Upper lobe of right lung (tissue), 1 donor: ENCODE results near the gene PDILT. TPM values are rescaled to one million over a fixed set of nuclear protein-coding genes. Genes with fewer than 3 reads are reported as not detected.
"Not testable (repeated sequence)": the region's sequence is repeated elsewhere in the genome, so short reads cannot be mapped to it uniquely, and the experiment has no call there.

Experiments
- ATAC-seq: fragments of 200-7000 bp; cut with Tn5 transposase; one replicate; pipeline ENCODE4 v1.9.1; 2020; ENCODE audit warnings: mild to moderate bottlenecking, moderate library complexity
- DNase-seq: peaks from one replicate; pipeline ENCODE4 v3.0.0-alpha.2; 2020
- H3K27ac ChIP-seq: fragments of 200-600 bp; one replicate; pipeline ENCODE4 v1.8.0; 2022
- H3K27me3 ChIP-seq: fragments of 200-600 bp; one replicate; pipeline ENCODE4 v1.8.0; 2022; ENCODE audit warnings: mild to moderate bottlenecking
- H3K36me3 ChIP-seq: fragments of 200-600 bp; one replicate; pipeline ENCODE4 v1.8.0; 2022
- H3K4me1 ChIP-seq: fragments of 200-600 bp; one replicate; pipeline ENCODE4 v1.8.0; 2022
- H3K4me3 ChIP-seq: fragments of 200-600 bp; one replicate; pipeline ENCODE4 v1.8.0; 2022; ENCODE audit warnings: mild to moderate bottlenecking
- H3K9me3 ChIP-seq: fragments of 200-600 bp; one replicate; pipeline ENCODE4 v1.8.0; 2022
- intact Hi-C: fragments of 100-400 bp; cut with DNase I; formaldehyde crosslinking; loops from one replicate; pipeline ENCODE4 v1.11.0; 2022
- total RNA-seq: library from RNA; stranded (reverse); fragmentation: NEBNext Ultra II Directional; extraction: Animal tissue kit (Norgen Biotek cat#: 25700); gene quantifications from one replicate; pipeline ENCODE4 v1.2.1, GENCODE V29; 2021
- TF ChIP-seq, protein P1 (sequence below): fragments of 200-600 bp; IDR thresholded peaks from one replicate; pipeline ENCODE4 v1.8.0; 2022; ENCODE audit warnings: antibody characterized with exemption
- donor health status: DM: no; HTN: yes; CAD: no; lungs with severe emphysema.

PDILT gene
- total RNA-seq, 1 donor from 2014 or later: not detected

DNA sequence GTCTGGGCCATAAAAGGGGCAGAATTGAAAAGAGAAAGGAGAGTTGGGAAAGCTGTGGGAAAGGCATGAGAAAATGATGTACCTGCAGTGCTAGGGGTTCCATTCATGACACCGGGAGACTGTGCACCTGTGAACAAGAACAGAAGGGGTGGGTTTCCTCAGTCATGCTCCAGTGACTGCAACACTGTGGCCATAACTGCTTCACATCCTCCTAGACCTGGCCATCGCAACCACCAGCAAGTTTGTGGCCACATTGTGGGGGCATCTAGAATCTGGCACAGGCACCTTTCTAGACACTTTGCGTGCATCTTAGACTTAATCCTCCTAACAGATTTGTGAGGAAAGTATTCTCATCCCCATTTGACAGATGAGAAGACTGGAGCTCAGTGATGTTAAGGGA, 90.0 kb downstream of the PDILT start:
- Histone ChIP-seq H3K27me3 (no peaks in the 10 kb centered on the region), H3K4me3 (no peak overlapping the region), H3K9me3 (no peaks in the 10 kb centered on the region), H3K27ac (no peak overlapping the region), H3K4me1 (no peaks in the 10 kb centered on the region), H3K36me3 (no peaks in the 10 kb centered on the region)
- intact Hi-C loops: no loop called here
- TF ChIP-seq, protein P1, sequence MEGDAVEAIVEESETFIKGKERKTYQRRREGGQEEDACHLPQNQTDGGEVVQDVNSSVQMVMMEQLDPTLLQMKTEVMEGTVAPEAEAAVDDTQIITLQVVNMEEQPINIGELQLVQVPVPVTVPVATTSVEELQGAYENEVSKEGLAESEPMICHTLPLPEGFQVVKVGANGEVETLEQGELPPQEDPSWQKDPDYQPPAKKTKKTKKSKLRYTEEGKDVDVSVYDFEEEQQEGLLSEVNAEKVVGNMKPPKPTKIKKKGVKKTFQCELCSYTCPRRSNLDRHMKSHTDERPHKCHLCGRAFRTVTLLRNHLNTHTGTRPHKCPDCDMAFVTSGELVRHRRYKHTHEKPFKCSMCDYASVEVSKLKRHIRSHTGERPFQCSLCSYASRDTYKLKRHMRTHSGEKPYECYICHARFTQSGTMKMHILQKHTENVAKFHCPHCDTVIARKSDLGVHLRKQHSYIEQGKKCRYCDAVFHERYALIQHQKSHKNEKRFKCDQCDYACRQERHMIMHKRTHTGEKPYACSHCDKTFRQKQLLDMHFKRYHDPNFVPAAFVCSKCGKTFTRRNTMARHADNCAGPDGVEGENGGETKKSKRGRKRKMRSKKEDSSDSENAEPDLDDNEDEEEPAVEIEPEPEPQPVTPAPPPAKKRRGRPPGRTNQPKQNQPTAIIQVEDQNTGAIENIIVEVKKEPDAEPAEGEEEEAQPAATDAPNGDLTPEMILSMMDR: no peak
- DNase-seq: no peak
- ATAC-seq: no peak

DNA sequence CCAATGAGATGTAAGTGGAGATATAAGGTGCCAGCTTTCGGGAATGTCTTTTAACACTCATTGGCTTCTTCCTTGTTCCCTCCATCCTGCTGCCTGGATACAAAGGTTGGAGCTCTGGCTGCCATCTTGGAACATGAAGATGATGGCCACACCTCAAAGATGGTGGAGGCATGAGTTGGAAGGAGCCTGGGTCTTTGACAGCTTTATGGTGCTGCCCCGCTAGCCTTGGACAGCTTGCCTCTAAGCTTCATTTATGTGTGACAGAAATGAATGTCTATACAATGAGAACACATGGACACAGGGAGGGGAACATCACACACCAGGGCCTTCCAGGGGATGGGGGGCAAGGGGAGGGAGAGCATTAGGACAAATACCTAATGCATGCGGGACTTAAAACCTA, 90.8 kb downstream of the PDILT start:
- no peak overlapping the region for H3K4me3 ChIP-seq
- no peak overlapping the region for H3K27ac ChIP-seq
- no peak for DNase-seq
- H3K36me3 ChIP-seq: no peaks in the 10 kb centered on the region
- H3K27me3 ChIP-seq: no peaks in the 10 kb centered on the region
- H3K4me1 ChIP-seq: no peaks in the 10 kb centered on the region
- intact Hi-C loops: no loop called here
- ATAC-seq: no peak
- H3K9me3 ChIP-seq: no peaks in the 10 kb centered on the region
- TF ChIP-seq, protein P1: no peak

DNA sequence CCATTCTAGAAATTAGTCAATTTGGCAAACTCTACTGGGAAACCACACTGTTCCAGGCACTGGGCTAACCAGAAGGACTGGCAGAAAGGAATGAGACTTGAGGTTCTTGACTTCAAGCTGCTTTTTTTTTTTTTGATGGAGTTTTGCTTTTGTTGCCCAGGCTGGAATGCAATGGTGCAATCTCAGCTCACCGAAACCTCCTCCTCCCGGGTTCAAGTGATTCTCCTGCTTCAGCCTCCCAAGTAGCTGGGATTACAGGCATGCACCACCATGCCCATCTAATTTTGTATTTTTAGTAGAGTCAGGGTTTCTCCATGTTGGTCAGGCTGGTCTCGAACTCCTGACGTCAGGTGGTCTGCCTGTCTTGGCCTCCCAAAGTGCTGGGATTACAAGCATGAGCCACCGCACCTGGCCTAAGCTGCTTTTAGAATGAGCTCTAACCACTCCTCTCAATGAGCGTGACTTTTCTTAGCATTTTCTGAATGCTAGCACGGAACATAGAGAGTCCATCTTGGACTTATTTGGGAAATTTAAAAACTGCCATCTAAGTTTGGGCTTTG, 91.9 kb downstream of the PDILT start:
- H3K27me3 ChIP-seq, intact Hi-C loops, H3K9me3 ChIP-seq, H3K27ac ChIP-seq, H3K36me3 ChIP-seq, ATAC-seq, H3K4me1 ChIP-seq, H3K4me3 ChIP-seq, DNase-seq: not testable (repeated sequence)

DNA sequence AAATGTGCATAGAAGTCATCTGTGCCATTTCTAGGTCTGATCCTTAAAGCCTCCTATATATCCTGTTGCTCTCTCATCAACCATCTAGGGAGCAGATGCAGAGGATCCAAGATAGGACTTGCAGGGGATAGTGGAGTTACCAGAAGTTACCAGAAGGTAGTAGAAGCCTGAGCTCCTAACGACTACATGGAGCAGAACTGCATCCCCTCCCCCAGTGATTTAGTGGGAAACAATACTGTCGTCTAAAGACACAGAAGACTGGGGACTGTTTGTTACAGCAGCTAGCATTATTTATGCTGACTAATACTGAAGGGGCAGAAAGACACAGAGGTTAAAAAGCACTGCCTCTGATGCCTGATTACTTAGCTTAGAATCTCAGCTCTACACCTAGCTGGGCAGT, 93.0 kb downstream of the PDILT start:
- intact Hi-C loops: no loop called here
- H3K9me3 ChIP-seq: no peaks in the 10 kb centered on the region
- DNase-seq (no peak), ATAC-seq (no peak)
- H3K4me3 ChIP-seq: no peak overlapping the region
- no peaks in the 10 kb centered on the region for H3K4me1 ChIP-seq
- H3K27me3 ChIP-seq: no peaks in the 10 kb centered on the region
- H3K36me3 ChIP-seq: no peaks in the 10 kb centered on the region
- TF ChIP-seq, protein P1: no peak
- H3K27ac ChIP-seq: no peak overlapping the region

DNA sequence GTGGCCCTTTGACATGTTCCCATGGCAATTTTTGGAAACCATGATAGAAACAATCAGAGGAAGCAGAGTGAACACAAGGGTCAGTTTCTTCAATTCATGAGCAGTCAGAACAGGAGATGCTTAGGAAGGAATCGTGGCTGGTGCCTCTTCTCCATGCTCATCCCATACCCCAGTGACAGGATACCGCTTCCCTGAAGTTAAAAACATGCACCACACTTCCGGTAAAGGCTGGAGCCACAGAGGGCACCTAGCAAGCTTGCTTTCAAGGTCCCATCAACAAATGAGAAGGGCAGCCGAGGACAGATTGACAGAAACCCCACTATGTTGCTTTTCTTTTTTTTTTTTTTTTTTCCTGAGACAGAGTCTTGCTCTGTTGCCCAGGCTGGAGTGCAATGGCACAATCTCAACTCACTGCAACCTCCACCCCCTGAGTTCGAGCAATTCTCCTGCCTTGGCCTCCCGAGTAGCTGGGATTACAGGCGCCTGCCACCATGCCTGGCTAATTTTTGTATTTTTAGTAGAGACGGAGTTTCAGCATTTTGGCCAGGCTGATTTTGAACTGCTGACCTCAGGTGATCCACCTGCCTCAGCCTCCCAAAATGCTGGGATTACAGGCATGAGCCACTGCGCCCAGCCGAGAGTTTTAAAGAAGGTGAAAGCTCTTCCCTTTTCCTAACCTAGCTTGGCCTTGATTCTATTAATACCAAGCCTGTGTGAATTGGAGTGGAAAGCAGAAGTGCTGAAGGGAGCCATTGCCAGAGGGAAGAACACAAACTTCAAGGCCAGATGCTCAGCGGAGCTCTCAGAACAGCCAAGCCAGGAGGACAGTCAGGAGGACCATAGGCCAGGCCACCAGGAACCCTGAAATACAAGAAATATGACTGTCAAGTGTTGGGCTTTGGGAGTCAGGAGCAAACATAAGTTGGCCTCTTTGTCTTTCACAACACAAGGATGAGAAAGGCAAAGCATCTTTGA, 93.8 kb downstream of the PDILT start:
- no peak for DNase-seq
- no peaks in the 10 kb centered on the region for H3K36me3 ChIP-seq
- intact Hi-C loops: no loop called here

DNA sequence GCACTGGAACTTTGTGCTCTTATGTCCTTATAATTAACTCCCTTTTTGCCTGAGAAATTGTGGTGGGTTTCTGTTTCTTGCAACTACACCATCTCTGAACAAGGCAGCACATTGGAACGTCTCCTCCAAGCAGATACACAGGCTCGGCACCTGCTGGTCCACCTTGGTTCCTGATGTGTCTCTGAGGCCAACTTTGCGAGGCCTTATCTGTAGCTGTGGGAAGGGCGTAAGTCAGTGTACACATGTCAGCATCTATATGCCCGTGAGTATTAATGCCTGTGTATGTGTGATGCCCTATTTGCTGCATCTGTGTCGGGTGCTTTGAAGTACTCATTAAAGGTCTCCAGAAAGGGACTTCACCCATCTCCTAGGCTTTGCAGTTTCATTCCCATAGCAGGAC, 94.8 kb downstream of the PDILT start:
- no peak for DNase-seq

More for the DNA sequence above, 93.8 kb downstream of the PDILT start:
- Histone ChIP-seq H3K4me3 (no peak overlapping the region), H3K27ac (no peak overlapping the region), H3K4me1 (no peaks in the 10 kb centered on the region), H3K27me3 (no peaks in the 10 kb centered on the region), H3K9me3 (no peaks in the 10 kb centered on the region)
- no peak for ATAC-seq
- TF ChIP-seq, protein P1: no peak

More for the DNA sequence above, 94.8 kb downstream of the PDILT start:
- TF ChIP-seq, protein P1: no peak
- H3K36me3 ChIP-seq: no peaks in the 10 kb centered on the region
- no peaks in the 10 kb centered on the region for H3K9me3 ChIP-seq
- H3K27me3 ChIP-seq: no peaks in the 10 kb centered on the region
- H3K4me1 ChIP-seq: no peaks in the 10 kb centered on the region
- no peak overlapping the region for H3K4me3 ChIP-seq
- no peak overlapping the region for H3K27ac ChIP-seq
- intact Hi-C loops: no loop called here
- ATAC-seq: no peak
